HG02759 (cell line): Measurements from ENCODE around the gene CD72.
"Not testable (repeated sequence)": the region's sequence is repeated elsewhere in the genome, so short reads cannot be mapped to it uniquely, and the experiment has no call there.

Experiments used
- ATAC-seq: cut with Tn5 transposase; IDR thresholded peaks from one replicate; pipeline ENCODE4 v1.9.1; 2021; ENCODE audit warnings: mild to moderate bottlenecking, moderate library complexity; ENCODE audit not compliant: unreplicated experiment

CD72 gene

GRCh38 chr9:35593581-35593980 is 24.6 kb downstream of the CD72 start:
- ATAC-seq = no peak

GRCh38 chr9:35588506-35588905 is 29.7 kb downstream of the CD72 start:
- not testable (repeated sequence) for ATAC-seq

- not testable (repeated sequence) for ATAC-seq
Measured at GRCh38 chr9:35584681-35585080, 33.5 kb downstream of the CD72 start.

- ATAC-seq = not testable (repeated sequence)
Measured at GRCh38 chr9:35583521-35583920, 34.7 kb downstream of the CD72 start.

GRCh38 chr9:35579659-35580227 is 38.5 kb downstream of the CD72 start:
- not testable (repeated sequence) for ATAC-seq

- no peak for ATAC-seq
Measured at GRCh38 chr9:35579130-35579529, 39.1 kb downstream of the CD72 start.

GRCh38 chr9:35577486-35577885 is 40.7 kb downstream of the CD72 start:
- no peak for ATAC-seq

GRCh38 chr9:35575478-35575877 is 42.7 kb downstream of the CD72 start:
- ATAC-seq = no peak

- no peak for ATAC-seq
Measured at GRCh38 chr9:35574578-35575122, 43.6 kb downstream of the CD72 start.

GRCh38 chr9:35570709-35571504 is 47.3 kb downstream of the CD72 start:
- ATAC-seq = no peak

- no peak for ATAC-seq
Measured at GRCh38 chr9:35569206-35569605, 49.0 kb downstream of the CD72 start.

GRCh38 chr9:35568196-35568595 is 50.0 kb downstream of the CD72 start:
- no peak for ATAC-seq

GRCh38 chr9:35566417-35566816 is 51.8 kb downstream of the CD72 start:
- no peak for ATAC-seq

GRCh38 chr9:35564658-35565061 is 53.6 kb downstream of the CD72 start:
- no peak for ATAC-seq

GRCh38 chr9:35563791-35564197 is 54.4 kb downstream of the CD72 start:
- ATAC-seq = no peak

GRCh38 chr9:35562895-35563780 is 55.1 kb downstream of the CD72 start:
- ATAC-seq = no peak

- ATAC-seq = no peak
Measured at GRCh38 chr9:35561468-35562261, 56.5 kb downstream of the CD72 start.

GRCh38 chr9:35560625-35561337 is 57.4 kb downstream of the CD72 start:
- no peak for ATAC-seq
